Keratinocyte (primary cell): Measurements from ENCODE around the gene CACNA1C.

Source experiments
- CTCF ChIP-seq, 3 experiments: IDR thresholded peaks in 1 of 3; conservative IDR thresholded peaks in 1 of 3; optimal IDR thresholded peaks in 1 of 3; 2 replicates in 2 of 3; 3 replicates in 1 of 3; pipeline versions ENCODE3 to v1.5.1; 2011; ENCODE audit warnings: low read length in 3 of 3, mild to moderate bottlenecking in 3 of 3, moderate library complexity in 2 of 3, control low read depth in 1 of 3, inconsistent platforms in 1 of 3; ENCODE audit not compliant: insufficient read depth in 2 of 3; ENCODE audit errors: extremely low read depth in 1 of 3
- EZH2 ChIP-seq: IDR thresholded peaks from one replicate; pipeline ENCODE4 v1.6.1; 2012; ENCODE audit warnings: inconsistent platforms, mild to moderate bottlenecking, low read length, moderate library complexity

GRCh38 chr12:2124466-2125023 lies 71.8 kb downstream of the CACNA1C start:
- TF ChIP-seq CTCF (optimal IDR thresholded peaks at IDR 0.05 in 1 of 3, IDR thresholded peaks at IDR 0.05 in 1 of 3, conservative IDR thresholded peaks at IDR 0.05 in 1 of 3; ENCODE audit: extremely low read depth in 1 of 3, insufficient read depth in 2 of 3, low read length in 3 of 3) (no peak), EZH2 (no peak)
